Subcutaneous adipose tissue (tissue), 4 donors: ENCODE measurements around the gene TRIM26. TPM values are rescaled to one million over a fixed set of nuclear protein-coding genes. Genes with fewer than 3 reads are reported as not detected.

Experiments used
- total RNA-seq, 4 donors: library from RNA; depleted of rRNA; stranded (reverse); fragments of >200 nt; gene quantifications; one replicate each; pipeline ENCODE4 v1.1.0, GENCODE V29; 2016
- TF ChIP-seq, protein P1 (sequence below): fragments of 450-650 bp; IDR thresholded peaks from one replicate; pipeline ENCODE4 v1.5.1; 2016; ENCODE audit warnings: low read depth, mild to moderate bottlenecking, control low read depth, antibody characterized with exemption, moderate library complexity

TRIM26 gene
- total RNA-seq, 4 donors from 2014 or later, result 24.3 to 32.6 (median 28.5) TPM

DNA sequence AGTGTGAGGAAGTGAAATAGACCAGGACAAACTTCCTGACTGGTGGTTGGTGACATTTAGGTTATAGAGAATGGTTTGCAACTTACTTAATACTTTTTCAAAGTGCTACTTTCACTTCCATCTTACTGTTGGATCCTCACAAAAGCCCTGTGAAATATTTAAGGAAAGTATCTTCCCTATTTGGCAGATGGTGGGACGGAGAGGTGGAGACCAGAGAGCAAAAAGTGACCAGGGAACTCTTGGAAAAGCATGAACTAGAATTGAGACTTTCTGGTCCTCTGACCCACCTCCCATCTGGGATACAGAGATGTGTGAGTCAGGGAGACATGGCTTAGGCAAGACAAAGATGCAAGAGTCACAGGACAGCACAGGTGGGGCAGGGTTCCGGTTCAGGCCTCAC is 55.2 kb downstream of the TRIM26 start:
- TF ChIP-seq, protein P1, sequence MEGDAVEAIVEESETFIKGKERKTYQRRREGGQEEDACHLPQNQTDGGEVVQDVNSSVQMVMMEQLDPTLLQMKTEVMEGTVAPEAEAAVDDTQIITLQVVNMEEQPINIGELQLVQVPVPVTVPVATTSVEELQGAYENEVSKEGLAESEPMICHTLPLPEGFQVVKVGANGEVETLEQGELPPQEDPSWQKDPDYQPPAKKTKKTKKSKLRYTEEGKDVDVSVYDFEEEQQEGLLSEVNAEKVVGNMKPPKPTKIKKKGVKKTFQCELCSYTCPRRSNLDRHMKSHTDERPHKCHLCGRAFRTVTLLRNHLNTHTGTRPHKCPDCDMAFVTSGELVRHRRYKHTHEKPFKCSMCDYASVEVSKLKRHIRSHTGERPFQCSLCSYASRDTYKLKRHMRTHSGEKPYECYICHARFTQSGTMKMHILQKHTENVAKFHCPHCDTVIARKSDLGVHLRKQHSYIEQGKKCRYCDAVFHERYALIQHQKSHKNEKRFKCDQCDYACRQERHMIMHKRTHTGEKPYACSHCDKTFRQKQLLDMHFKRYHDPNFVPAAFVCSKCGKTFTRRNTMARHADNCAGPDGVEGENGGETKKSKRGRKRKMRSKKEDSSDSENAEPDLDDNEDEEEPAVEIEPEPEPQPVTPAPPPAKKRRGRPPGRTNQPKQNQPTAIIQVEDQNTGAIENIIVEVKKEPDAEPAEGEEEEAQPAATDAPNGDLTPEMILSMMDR, result no peak

DNA sequence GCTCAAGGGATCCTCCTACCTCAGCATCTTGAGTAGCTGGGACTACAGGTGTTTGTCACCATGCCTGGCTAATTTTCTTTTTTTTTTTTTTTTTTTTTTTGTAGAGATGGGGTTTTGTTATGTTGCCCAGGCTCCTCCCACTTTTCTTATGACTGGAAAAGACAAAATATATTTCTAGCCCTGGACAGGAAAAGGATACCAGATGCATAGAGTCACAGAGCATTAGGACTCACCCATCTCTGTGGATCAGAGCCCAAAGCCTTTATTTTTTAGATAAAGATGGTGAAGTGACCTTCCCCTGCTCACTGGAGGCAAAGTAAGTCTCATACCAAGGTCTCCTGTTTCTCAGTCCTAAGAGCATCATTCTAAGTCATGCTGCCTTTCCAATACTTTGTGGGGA is 55.6 kb downstream of the TRIM26 start:
- TF ChIP-seq, protein P1, result no peak

DNA sequence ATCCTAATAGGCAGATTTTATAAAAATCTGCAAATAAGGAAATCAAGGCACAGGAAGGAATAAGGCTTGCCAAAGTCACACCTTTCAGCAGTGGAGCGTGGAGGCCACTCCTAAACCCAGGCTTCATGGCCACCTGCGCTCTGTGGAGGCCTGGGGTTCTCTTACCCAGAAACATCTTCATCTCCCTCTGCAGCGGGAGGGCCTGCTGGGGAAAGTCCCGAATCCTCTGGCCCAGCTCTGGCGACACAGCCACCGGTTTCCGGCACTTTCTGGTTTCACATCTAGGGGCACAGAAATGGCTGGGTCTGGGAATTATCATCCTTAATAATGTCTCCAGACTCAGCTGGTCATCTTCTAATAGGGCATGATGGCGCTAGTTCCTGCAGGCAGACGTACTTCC is 56.4 kb downstream of the TRIM26 start:
- TF ChIP-seq, protein P1, result no peak

DNA sequence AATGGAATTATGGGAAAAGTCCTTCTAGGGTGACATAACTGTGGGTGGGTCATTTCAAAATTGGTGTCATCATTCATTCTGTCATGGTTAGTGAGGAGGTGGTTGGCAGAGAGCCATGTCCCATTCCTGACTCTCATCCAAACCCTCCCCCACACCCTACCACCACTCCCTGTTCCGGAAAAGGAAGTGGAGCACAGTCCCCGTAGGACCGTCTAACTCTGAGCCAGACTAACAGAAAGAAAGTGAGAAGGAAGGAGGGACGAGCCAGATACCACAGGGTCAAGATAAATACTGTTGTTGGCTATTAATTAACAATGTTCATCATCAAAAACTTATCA is 57.0 kb downstream of the TRIM26 start:
- TF ChIP-seq, protein P1, result no peak

DNA sequence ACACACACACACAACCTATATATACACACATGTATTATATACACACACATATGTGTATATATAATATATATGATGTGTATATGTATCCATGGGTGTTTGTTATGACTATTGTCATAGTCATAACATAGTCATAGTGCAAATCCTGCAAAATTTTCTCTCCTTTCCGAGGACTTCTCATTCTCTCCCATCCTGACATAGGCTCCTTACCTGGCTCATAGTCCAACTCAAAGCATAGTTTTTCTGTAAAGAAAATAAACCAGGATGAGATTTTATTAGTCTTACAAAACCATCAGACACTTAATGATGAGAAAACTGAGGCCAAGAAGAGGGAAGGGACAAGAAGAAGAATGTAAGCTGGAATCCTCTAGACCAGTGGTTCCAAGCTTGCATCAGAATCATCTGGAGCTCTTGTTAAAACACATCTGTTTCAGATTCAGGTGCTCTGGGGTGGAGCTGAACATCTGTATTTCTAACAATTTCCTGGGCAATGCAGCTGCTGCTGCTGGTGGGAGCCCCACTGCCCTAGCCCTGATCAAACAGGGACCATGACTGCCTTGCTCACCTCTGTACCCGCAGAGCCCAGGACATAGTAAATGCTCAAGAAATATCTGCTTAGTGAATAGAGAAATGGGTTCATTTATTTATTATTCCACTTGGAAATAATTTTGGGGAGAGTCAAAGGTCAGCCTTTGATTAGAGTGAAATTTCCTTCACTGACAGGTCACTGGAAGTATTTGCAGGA is 57.5 kb downstream of the TRIM26 start:
- TF ChIP-seq, protein P1, result no peak

DNA sequence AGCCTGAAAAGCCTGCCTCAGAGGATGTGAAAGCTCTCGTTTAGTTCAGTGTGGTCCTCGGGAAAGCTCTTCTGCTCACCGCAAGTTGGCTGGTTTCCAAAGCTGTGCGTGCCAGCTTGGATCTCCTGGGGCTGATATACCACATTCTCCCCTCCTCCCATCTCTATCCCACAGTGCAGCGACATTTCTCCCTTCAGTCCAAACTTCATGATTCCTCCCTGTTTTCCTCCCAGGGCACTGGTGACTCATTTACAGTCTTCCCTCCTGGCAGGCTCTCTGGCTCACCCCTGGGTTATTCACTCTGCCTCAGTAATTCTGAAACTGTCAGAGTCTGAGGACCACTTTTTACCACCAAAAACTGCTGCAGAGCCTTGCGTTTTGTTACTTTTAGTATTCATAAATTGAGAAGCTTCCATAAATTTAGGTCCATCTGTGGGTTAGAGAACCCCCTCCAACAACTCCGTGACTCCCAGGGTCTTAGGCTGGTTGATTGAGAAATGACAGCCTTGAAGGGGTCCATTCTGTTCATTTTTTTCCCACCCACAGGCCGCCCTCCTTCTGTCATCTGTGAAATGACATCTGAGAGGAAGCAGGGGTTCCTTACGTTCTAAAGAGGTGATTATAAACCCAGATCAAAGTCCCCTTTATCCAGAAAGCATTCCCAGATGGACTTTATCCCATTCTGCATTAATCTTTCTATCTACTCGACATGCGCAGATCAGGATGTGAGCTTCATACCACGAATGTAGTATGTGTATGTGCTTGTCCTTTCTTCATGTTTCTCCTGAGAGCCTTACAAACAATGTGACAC is 58.3 kb downstream of the TRIM26 start:
- TF ChIP-seq, protein P1, result no peak

DNA sequence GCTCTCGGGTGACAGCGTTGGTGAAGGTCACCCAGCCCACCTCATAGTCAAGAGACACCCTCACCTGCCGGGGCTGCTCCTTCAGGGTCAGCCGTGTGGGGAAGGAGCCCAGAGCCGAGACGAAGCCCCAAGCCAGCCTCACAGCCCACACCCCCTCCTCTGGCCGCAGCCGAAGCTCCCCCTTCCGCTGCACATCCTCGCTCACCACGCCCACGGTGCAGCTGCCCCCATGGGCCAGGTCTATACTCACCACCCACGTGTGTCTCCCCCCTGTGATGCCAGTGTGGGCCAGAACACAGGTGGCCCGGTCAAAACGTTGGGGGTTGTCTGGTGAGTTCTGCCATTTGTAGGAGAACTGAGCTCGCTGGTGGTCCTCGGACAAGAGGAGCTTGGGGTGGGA is 59.1 kb downstream of the TRIM26 start:
- TF ChIP-seq, protein P1, result no peak
